ENCODE data around the gene ARL3.
A peak's percentile ranks its signal among the peaks of the same experiment; 100 is the strongest.

The ARL3 gene

DNA sequence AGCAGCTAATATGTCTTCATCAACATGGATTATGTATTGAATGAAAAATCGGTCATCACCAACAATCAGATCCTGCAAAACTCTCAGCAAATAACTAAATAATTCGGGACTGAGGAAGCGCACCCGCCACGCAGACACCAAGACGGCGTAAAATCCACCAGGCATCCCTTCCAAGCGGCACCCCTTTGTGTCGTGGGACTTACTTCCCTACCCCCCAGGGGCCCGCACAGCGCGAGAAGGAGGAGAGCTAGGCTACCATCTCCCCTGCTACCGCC is 721 bp downstream of the ARL3 start:
- TF ChIP-seq, protein P1, sequence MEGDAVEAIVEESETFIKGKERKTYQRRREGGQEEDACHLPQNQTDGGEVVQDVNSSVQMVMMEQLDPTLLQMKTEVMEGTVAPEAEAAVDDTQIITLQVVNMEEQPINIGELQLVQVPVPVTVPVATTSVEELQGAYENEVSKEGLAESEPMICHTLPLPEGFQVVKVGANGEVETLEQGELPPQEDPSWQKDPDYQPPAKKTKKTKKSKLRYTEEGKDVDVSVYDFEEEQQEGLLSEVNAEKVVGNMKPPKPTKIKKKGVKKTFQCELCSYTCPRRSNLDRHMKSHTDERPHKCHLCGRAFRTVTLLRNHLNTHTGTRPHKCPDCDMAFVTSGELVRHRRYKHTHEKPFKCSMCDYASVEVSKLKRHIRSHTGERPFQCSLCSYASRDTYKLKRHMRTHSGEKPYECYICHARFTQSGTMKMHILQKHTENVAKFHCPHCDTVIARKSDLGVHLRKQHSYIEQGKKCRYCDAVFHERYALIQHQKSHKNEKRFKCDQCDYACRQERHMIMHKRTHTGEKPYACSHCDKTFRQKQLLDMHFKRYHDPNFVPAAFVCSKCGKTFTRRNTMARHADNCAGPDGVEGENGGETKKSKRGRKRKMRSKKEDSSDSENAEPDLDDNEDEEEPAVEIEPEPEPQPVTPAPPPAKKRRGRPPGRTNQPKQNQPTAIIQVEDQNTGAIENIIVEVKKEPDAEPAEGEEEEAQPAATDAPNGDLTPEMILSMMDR (IDR thresholded peaks at IDR 0.05; ENCODE audit: low read depth, low read length): no peak
- no peaks in the 10 kb centered on the region for H3K36me3 ChIP-seq
- H3K4me3 ChIP-seq (ENCODE audit: low read depth, low read length): peak overlapping the region; percentile 70
- H3K9me3 ChIP-seq: no peaks in the 10 kb centered on the region
- no peaks in the 10 kb centered on the region for H3K27me3 ChIP-seq
- peaks cover 12% of the 10 kb centered on the region for H3K4me1 ChIP-seq
- no peak for DNase-seq

DNA sequence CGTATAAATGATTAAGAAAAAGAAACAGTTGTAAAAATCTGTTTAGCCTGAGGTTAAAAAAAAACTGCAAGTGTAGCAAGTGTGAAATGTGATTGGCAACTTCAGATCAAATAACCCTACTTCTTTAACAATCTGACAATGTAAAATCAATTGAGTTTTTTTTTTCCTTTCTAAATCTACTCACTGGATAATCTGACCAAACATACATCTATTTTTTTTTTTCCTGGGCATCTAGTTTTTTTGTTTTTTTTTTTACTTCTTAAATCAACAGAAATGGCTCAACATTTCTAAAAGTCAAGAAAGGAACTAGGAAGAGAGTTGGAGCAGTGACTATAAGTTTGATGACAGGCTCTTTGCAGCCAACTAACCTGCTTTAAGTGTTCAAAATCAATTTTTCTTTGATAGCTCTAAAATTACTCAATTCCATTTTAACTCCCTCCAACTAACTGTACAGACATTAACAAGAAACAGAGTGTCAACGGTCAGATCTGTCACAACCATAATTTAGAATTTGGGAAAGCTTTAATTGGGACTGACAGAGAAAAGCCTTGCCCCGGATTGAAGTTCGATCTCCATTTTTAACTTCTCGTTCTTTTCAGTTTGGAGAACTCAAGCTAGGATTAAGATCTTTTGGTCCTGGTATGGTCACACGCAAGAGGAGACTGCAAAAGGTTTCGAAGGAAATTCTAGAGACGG is 1.2 kb downstream of the ARL3 start:
- TF ChIP-seq, protein P1 (IDR thresholded peaks at IDR 0.05; ENCODE audit: low read depth, low read length): no peak
- H3K9me3 ChIP-seq: no peaks in the 10 kb centered on the region
- H3K27me3 ChIP-seq: no peaks in the 10 kb centered on the region
- H3K36me3 ChIP-seq: no peaks in the 10 kb centered on the region
- no peak for DNase-seq
- H3K4me1 ChIP-seq: peaks cover 12% of the 10 kb centered on the region
- peak overlapping the region; percentile 70 for H3K4me3 ChIP-seq (ENCODE audit: low read depth, low read length)

DNA sequence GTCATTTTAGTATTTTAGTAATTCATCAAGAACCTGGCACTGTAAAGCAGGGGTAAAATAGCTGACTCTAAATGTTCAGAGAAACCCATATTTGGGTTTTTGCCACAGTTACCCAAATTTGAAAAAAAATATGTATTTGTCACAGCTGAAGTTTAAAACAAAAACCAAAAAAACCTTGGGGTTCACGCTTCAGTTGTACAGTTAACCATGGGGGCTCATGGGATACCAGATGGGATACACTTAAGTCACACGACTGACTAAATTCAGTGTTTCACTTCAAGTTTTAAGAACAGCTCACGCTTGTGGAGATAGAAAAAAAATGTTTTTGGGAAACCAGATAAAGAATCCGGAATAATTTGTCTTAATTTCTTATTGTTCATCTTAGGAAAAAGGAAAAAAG is 2.1 kb downstream of the ARL3 start:
- TF ChIP-seq, protein P1 (IDR thresholded peaks at IDR 0.05; ENCODE audit: low read depth, low read length): no peak
- Histone ChIP-seq H3K4me1 (peaks cover 7% of the 10 kb centered on the region; the same call in 1 of the 2 replicates), H3K9me3 (no peaks in the 10 kb centered on the region), H3K4me3 (ENCODE audit: low read depth, low read length) (no peak overlapping the region), H3K36me3 (no peaks in the 10 kb centered on the region), H3K27me3 (no peaks in the 10 kb centered on the region)
- DNase-seq: no peak

DNA sequence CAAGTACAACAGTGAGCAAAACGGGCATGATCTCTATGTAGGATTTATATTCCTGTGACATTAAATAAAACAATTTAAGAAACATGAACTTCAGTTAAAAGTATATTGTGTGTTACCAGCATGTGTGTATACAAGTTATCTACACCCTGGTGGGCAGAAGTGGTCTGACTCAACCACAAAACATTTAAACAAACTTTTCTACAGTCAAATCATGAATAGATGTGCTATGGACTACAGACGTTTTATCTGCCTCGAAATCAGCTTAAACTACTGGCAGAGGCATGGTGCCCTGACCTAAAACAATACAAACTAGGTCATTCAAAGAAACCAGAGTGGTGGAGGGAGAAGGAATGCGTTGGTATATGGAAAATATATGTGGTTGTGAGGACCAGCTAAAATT is 3.6 kb downstream of the ARL3 start:
- DNase-seq: no peak
- Histone ChIP-seq H3K27me3 (no peaks in the 10 kb centered on the region), H3K9me3 (no peaks in the 10 kb centered on the region), H3K4me1 (peaks cover 7% of the 10 kb centered on the region; the same call in 1 of the 2 replicates), H3K36me3 (no peaks in the 10 kb centered on the region), H3K4me3 (ENCODE audit: low read depth, low read length) (no peak overlapping the region)
- TF ChIP-seq, protein P1 (IDR thresholded peaks at IDR 0.05; ENCODE audit: low read depth, low read length): no peak

DNA sequence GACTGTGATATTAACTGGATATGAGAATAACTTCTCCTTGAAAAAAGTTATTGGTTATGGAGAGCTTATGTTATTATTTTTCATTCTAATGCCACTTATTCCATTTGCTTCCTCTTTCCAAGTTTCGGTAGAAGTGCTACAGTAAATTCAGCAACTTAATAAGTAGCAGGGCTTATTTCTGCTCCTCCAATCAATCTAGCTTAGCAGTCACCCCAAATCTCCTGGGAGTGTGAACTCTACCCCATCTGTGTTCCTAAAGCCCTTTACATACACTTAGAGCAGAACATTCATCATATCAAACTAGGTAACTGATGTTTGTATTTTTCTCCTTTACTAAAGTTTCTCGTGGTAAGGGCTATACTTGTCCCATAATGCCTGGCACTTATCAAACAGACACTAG is 8.7 kb downstream of the ARL3 start:
- DNase-seq: no peak
- Histone ChIP-seq H3K36me3 (no peaks in the 10 kb centered on the region), H3K4me3 (ENCODE audit: low read depth, low read length) (no peak overlapping the region), H3K4me1 (peaks cover 2% of the 10 kb centered on the region; the same call in 1 of the 2 replicates), H3K9me3 (no peaks in the 10 kb centered on the region), H3K27me3 (no peaks in the 10 kb centered on the region)
- TF ChIP-seq, protein P1 (IDR thresholded peaks at IDR 0.05; ENCODE audit: low read depth, low read length): no peak

DNA sequence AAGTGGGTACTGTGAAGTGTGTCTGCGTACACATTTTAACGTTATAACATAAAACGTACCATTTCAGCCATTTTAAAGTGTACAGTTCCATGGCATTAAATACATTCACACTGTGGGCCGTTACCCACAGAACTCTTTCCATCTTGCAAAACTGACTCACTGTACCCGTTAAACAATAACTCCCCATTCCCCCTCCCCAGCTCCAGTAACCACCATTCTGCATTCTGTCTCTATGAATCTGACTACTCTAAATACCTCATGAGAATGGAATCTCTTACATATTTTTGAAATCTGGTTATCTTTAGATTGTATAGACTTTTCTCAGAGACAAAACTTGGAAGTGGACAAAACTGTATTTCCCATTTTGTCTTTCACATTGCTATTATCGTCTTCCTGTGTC is 9.3 kb downstream of the ARL3 start:
- DNase-seq: no peak
- Histone ChIP-seq H3K36me3 (no peaks in the 10 kb centered on the region), H3K4me3 (ENCODE audit: low read depth, low read length) (no peak overlapping the region), H3K9me3 (no peaks in the 10 kb centered on the region), H3K4me1 (no peaks in the 10 kb centered on the region), H3K27me3 (no peaks in the 10 kb centered on the region)
- TF ChIP-seq, protein P1 (IDR thresholded peaks at IDR 0.05; ENCODE audit: low read depth, low read length): no peak

Measured in BE2C (cell line).